Panc1 (cell line): Measurements from ENCODE around the gene NKX1-2. TPM values are rescaled to one million over a fixed set of nuclear protein-coding genes. Genes with fewer than 3 reads are reported as not detected.

Experiments
- ATAC-seq: fragments of 200-7000 bp; cut with Tn5 transposase; 2 replicates; pipeline ENCODE4 v1.9.1; 2020; ENCODE audit warnings: mild to moderate bottlenecking, moderate library complexity
- BruUV-seq: library from RNA; stranded (reverse); fragments of 400-500 nt; replicated peaks from 2 replicates; lab custom pipeline; 2021; lab: Mats Ljungman, UMichigan
- CTCF ChIA-PET: fragments of 300-600 bp; sonication (Branson Sonifier 250); formaldehyde crosslinking; loops from one replicate; lab custom pipeline; 2022; ENCODE audit warnings: antibody characterized with exemption; lab: Charles Lee
- POLR2A ChIA-PET: fragments of 300-600 bp; sonication (Branson Sonifier 250); formaldehyde crosslinking; loops from one replicate; lab custom pipeline; 2022; ENCODE audit warnings: antibody characterized with exemption; lab: Charles Lee
- DNase-seq: peaks from one replicate; pipeline ENCODE4 v3.0.0-alpha.2; 2010; ENCODE audit warnings: low read depth, low spot score
- H3K27ac ChIP-seq: 2 replicates; pipeline ENCODE4 v1.5.1; 2011; ENCODE audit warnings: mild to moderate bottlenecking, low read length, inconsistent platforms
- H3K27me3 ChIP-seq: fragments of 200-500 bp; sonication (Bioruptor generic); 2 replicates; pipeline ENCODE4 v1.6.0; 2014; ENCODE audit warnings: low read length, inconsistent platforms; ENCODE audit not compliant: control insufficient read depth, insufficient read depth
- H3K36me3 ChIP-seq: fragments of 200-500 bp; sonication (Bioruptor generic); 2 replicates; pipeline ENCODE4 v1.5.1; 2014; ENCODE audit warnings: inconsistent platforms, mild to moderate bottlenecking, low read length, moderate library complexity; ENCODE audit not compliant: control insufficient read depth, insufficient read depth
- H3K4me1 ChIP-seq: 2 replicates; pipeline ENCODE4 v1.5.1; 2011; ENCODE audit warnings: inconsistent platforms, mild to moderate bottlenecking, low read length, moderate library complexity; ENCODE audit not compliant: control insufficient read depth, insufficient read depth
- H3K4me3 ChIP-seq, 2 experiments: 2 replicates each; pipeline ENCODE4 v1.5.1; 2011 to 2012; ENCODE audit warnings: low read depth in 2 of 2, low read length in 2 of 2, mild to moderate bottlenecking in 2 of 2, inconsistent platforms in 1 of 2, moderate library complexity in 1 of 2
- H3K9me3 ChIP-seq: fragments of 200-500 bp; sonication (Bioruptor generic); 2 replicates; pipeline ENCODE4 v1.5.1; 2014; ENCODE audit warnings: low read depth, mild to moderate bottlenecking, inconsistent platforms, low read length, moderate library complexity; ENCODE audit not compliant: control insufficient read depth, insufficient read depth
- POLR2AphosphoS5 ChIP-seq: IDR thresholded peaks from 2 replicates; pipeline ENCODE4 v1.6.1; 2012; ENCODE audit warnings: mild to moderate bottlenecking, low read depth, low read length, moderate library complexity
- SIN3A ChIP-seq: IDR thresholded peaks from 2 replicates; pipeline ENCODE4 v1.6.1; 2012; ENCODE audit warnings: low read depth, mild to moderate bottlenecking, low read length, moderate library complexity, borderline replicate concordance; ENCODE audit not compliant: insufficient read depth
- TCF7L2 ChIP-seq: IDR thresholded peaks from 2 replicates; pipeline ENCODE4 v1.6.1; 2011; ENCODE audit warnings: mild to moderate bottlenecking, low read depth, low read length, inconsistent platforms
- in situ Hi-C: cut with HindIII; loops from 2 replicates; pipeline ENCODE4 v1.10.0; 2016; ENCODE audit warnings: low sequenced_read_pairs, low pct_unique_long_range_greater_than_20kb
- intact Hi-C: fragments of 100-400 bp; cut with micrococcal nuclease; formaldehyde crosslinking; loops from one replicate; pipeline ENCODE4 v1.10.0; 2022; ENCODE audit not compliant: unreplicated experiment
- total RNA-seq: library from RNA; stranded (reverse); gene quantifications from one replicate; pipeline ENCODE4 v1.2.1, GENCODE V29; 2021; ENCODE audit not compliant: unreplicated experiment
- TF ChIP-seq, protein P1 (sequence below): fragments of 450-650 bp; IDR thresholded peaks from 2 replicates; pipeline ENCODE4 v1.5.1; 2017; ENCODE audit warnings: mild to moderate bottlenecking
- TF ChIP-seq, protein P2 (sequence below), 2 experiments: IDR thresholded peaks; 2 replicates each; pipeline ENCODE4 v1.6.1; 2011 to 2012; ENCODE audit warnings: low read depth in 2 of 2, control low read depth in 1 of 2, low read length in 1 of 2, mild to moderate bottlenecking in 1 of 2, moderate library complexity in 1 of 2; ENCODE audit not compliant: insufficient read depth in 1 of 2

NKX1-2 gene
- total RNA-seq, 1 experiment from 2014 or later = 0.15 TPM

DNA sequence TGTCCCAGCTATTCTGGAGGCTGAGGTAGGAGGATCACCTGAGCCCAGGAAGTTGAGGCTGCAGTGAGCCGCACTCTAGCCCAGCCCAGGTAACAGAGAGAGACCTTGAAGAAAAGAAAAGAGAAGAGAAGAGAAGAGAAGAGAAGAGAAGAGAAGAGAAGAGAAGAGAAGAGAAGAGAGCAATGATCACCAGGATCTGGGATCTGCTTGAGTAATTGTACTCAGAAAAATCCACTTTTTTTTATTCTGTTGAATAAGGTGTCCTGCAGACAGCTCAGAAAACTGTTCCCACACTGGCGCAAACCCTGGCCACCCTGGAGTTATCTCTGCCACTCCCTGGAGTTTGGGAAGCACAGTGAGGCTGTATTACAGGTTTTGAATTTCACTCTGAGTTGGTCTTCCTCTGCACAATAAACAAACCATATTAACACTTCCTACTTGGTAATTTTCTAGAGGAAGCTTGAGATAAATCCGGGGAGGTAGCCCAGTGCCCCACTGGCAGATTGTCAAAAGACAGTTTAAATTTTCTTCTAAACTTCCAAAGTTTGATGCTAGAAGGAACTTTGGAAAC is 21.5 kb downstream of the NKX1-2 start:
- ATAC-seq (no peak), DNase-seq (no peak)
- Histone ChIP-seq H3K4me3 (no peak overlapping the region), H3K27me3 (peaks cover 2% of the 10 kb centered on the region; the same call in 1 of the 2 replicates), H3K9me3 (no peaks in the 10 kb centered on the region), H3K27ac (no peak overlapping the region), H3K4me1 (no peaks in the 10 kb centered on the region), H3K36me3 (no peaks in the 10 kb centered on the region)
- ChIA-PET POLR2A (no interaction called here), CTCF (no interaction called here)
- TF ChIP-seq, protein P1, sequence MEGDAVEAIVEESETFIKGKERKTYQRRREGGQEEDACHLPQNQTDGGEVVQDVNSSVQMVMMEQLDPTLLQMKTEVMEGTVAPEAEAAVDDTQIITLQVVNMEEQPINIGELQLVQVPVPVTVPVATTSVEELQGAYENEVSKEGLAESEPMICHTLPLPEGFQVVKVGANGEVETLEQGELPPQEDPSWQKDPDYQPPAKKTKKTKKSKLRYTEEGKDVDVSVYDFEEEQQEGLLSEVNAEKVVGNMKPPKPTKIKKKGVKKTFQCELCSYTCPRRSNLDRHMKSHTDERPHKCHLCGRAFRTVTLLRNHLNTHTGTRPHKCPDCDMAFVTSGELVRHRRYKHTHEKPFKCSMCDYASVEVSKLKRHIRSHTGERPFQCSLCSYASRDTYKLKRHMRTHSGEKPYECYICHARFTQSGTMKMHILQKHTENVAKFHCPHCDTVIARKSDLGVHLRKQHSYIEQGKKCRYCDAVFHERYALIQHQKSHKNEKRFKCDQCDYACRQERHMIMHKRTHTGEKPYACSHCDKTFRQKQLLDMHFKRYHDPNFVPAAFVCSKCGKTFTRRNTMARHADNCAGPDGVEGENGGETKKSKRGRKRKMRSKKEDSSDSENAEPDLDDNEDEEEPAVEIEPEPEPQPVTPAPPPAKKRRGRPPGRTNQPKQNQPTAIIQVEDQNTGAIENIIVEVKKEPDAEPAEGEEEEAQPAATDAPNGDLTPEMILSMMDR = no peak
- no peak for TF ChIP-seq SIN3A
- TF ChIP-seq, protein P2, sequence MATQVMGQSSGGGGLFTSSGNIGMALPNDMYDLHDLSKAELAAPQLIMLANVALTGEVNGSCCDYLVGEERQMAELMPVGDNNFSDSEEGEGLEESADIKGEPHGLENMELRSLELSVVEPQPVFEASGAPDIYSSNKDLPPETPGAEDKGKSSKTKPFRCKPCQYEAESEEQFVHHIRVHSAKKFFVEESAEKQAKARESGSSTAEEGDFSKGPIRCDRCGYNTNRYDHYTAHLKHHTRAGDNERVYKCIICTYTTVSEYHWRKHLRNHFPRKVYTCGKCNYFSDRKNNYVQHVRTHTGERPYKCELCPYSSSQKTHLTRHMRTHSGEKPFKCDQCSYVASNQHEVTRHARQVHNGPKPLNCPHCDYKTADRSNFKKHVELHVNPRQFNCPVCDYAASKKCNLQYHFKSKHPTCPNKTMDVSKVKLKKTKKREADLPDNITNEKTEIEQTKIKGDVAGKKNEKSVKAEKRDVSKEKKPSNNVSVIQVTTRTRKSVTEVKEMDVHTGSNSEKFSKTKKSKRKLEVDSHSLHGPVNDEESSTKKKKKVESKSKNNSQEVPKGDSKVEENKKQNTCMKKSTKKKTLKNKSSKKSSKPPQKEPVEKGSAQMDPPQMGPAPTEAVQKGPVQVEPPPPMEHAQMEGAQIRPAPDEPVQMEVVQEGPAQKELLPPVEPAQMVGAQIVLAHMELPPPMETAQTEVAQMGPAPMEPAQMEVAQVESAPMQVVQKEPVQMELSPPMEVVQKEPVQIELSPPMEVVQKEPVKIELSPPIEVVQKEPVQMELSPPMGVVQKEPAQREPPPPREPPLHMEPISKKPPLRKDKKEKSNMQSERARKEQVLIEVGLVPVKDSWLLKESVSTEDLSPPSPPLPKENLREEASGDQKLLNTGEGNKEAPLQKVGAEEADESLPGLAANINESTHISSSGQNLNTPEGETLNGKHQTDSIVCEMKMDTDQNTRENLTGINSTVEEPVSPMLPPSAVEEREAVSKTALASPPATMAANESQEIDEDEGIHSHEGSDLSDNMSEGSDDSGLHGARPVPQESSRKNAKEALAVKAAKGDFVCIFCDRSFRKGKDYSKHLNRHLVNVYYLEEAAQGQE (IDR thresholded peaks at IDR 0.05; ENCODE audit: insufficient read depth in 1 of 2, low read depth in 2 of 2, low read length in 1 of 2) = no peak
- TF ChIP-seq POLR2AphosphoS5 = no peak
- TF ChIP-seq TCF7L2 = no peak
- in situ Hi-C loops = no loop called here
- intact Hi-C loops = no loop called here
- no TSS peak for BruUV-seq

DNA sequence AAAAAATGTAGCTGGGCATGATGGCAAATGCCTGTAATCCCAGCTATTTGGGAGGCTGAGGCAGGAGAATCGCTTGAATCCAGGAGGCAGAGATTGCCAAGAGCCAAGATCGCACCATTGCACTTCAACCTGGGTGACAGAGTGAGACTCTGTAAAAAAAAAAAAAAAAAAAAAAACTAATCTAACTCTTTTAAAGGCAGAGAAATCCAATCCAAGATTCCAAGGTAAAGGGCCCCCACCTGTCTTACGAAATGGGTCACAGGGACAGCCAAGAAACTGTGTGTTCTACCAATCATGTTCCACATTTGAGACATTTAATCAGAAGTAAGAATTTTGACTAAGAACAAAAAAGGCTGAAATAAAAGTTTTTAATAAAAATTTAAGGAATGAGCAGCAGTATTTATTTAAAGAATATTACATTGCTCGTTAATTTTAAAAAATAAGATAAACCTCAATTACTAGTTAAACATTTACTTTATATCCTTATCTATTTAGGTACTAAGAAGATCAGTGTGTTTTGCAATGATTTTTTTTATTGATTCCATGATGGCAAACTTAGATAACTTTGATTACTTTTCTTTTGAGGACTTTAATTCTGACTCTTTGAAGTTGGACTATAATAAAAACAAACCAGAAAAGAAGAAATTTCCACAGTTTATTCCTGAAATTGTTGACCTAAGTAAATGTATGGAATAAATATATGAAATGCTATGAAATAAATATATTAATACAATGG is 24.4 kb downstream of the NKX1-2 start:
- H3K36me3 ChIP-seq = no peaks in the 10 kb centered on the region
- ChIA-PET POLR2A (no interaction called here), CTCF (no interaction called here)
- H3K9me3 ChIP-seq = no peaks in the 10 kb centered on the region
- DNase-seq (no peak), ATAC-seq (no peak)
- H3K27ac ChIP-seq = no peak overlapping the region
- TF ChIP-seq POLR2AphosphoS5 = no peak
- TF ChIP-seq SIN3A = no peak
- TF ChIP-seq, protein P1 = no peak
- no peak for TF ChIP-seq TCF7L2
- TF ChIP-seq, protein P2 (IDR thresholded peaks at IDR 0.05; ENCODE audit: insufficient read depth in 1 of 2, low read depth in 2 of 2, low read length in 1 of 2) = no peak
- intact Hi-C loops = no loop called here
- no TSS peak for BruUV-seq
- H3K27me3 ChIP-seq = peaks cover 2% of the 10 kb centered on the region; the same call in 1 of the 2 replicates
- no peak overlapping the region for H3K4me3 ChIP-seq
- in situ Hi-C loops = no loop called here
- no peaks in the 10 kb centered on the region for H3K4me1 ChIP-seq
